GM15510 (cell line): Measurements from ENCODE around the gene DKC1.

ENCODE experiments used
- POLR2A ChIP-seq: IDR thresholded peaks from 3 replicates; pipeline ENCODE4 v1.6.1; 2011; ENCODE audit warnings: borderline replicate concordance; ENCODE audit not compliant: insufficient read length; ENCODE audit errors: extremely low read depth

The DKC1 gene

GRCh38 chrX:154731184-154731583, 31.5 kb upstream of the DKC1 start:
- no peak for TF ChIP-seq POLR2A

- TF ChIP-seq POLR2A, result no peak
These were observed 30.8 kb upstream of the DKC1 start for GRCh38 chrX:154731881-154732280.

DNA sequence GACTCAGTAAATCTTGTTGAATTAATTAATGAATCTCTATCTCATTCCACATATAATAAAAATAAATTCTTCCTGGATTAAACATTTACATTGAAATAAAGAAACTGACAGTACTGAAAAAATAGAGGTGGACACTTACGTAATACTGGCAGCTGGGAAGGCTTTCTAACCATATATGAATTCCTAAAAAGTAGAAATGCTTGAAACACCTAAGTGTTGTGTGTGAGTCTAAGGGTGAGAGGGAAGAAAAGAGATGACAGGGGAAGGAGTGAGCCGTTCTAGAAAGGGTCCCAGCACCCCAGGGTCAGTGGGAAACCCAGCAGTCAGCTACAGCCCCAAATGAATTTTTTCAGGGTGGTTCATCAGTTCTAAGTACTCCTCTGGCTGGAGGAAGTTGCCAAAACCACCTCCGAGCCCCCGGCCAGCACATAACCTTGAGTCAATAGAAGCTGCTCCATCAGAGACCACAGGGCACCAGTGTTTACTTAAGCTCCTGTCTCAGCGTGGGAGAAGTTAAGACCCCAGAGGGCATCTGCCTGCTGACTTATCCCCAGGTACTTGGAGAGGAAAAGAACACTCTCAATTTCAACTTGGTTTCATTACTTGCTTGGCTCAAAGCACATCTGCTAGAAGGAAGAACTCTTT, 30.1 kb upstream of the DKC1 start:
- no peak for TF ChIP-seq POLR2A

GRCh38 chrX:154733066-154733425, 29.6 kb upstream of the DKC1 start:
- no peak for TF ChIP-seq POLR2A

DNA sequence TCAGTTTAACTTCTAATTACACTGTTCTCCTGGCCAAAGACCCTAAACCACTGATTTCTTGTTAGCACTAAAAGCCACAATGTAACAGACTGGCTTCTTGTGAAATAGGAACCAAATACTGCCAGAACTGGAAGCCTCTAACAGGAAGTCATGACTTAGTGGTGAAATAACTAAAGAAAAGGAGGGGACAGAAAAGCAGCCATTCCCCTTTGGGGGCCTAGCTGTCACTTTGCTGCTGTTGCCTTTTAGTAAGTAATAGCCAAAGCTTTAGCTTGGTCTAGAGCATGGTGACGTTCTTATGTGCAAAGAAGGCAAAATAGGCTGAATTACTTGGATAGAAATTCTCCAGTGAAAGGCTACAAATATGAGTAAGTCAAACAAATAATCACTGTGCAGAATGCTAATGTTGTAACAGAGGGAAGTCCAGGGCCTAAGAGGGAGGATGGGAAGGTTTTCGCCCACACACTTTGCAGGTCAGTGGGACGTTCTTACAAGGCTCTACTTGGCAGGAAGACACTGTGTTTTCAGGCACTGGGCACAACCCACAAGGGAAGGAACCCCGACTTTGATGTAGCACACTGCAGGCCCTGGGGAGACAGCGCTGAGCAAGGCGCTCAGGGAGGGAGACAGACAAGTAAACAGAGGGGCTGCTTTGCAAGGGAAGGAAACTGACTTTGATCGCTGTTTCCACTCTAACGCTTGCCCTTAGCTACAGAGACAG, 28.4 kb upstream of the DKC1 start:
- TF ChIP-seq POLR2A, result no peak

DNA sequence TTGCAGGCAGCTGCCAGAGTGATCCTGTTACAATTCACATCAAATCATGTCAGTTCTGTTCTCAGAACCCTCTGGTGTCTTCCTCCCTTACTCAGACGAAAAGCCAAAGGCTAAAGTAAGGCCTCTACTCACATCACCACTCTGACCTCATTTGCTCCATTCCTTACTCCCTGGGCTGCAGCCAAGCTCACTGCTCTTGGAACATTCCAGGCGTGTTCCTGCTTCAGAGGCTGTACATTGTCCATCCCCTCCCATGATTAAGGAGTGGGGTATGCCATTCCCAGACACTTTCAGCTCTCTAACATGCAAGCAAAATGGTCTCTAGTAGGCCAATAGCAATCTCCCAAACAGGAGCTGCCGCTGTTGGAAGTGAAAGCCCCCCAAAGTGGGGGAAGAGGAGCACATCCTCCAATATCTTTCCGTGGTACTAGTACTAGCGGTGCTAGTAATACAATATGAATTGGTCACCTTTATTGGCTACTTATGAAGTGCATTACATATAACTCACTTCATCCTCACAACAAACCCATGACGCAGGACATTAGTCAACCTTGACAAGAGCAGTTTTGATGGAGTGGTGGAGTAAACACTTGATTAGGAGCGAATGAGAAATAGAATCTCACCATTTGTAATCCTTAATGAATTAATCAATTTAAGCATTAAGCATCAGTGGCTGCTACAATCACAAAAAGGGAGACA, 26.8 kb upstream of the DKC1 start:
- no peak for TF ChIP-seq POLR2A

- no peak for TF ChIP-seq POLR2A
These were observed 25.5 kb upstream of the DKC1 start for GRCh38 chrX:154737136-154737535.

DNA sequence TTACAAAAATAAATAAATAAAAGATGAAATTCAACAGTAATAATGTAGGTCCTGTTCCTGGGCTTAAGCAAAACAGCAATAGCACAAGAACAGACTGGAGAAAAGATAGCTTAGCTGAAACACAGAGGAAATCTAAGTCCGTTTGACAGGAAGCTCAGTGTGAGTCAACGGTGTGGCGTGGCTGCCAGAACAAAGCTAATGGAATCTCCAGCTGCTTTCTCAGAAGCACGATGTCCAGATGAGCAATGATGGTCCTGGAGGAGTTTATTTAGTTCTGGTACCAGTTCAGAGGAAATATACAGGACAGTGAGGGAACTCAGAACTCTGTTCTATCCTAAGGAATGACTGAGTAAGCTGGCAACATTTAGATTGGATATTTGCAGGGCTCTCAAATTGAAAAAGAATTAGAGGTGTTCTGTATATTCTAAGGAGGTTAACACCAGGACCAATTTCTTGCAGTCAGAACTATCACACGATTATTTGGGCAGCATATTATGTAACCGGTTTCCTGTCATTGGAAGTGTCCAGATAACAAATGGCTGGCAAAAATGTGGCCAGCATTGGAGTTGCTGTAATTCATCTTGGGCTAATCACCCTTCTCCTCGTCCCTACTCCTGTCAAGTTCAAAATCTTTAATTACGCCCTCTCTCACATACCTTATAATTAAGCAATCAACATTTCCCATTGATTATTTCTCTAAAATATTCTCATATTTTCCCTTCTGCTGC, 24.5 kb upstream of the DKC1 start:
- no peak for TF ChIP-seq POLR2A

DNA sequence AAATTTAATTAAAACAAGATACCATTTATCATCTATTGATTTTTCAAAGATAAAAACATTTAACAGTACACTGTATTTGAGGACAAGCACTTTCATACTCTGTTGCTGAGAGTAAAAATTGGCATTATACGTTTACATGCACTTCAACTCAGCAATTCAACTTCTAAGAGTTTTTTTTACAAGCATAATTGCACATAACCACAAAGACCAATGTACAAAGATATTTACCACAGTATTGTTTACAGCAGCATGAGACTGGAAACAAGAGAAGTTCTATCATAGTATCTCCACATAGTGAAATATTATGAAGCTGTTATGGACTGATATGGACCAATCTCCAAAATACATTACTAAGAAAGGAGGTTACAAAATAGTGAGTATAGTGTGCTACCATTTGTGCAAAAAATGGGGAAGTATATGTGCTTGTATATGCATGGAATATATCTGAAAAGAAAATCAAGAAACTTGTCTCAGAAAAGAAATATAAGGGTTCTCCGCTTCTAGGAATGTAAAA, 22.7 kb upstream of the DKC1 start:
- no peak for TF ChIP-seq POLR2A

DNA sequence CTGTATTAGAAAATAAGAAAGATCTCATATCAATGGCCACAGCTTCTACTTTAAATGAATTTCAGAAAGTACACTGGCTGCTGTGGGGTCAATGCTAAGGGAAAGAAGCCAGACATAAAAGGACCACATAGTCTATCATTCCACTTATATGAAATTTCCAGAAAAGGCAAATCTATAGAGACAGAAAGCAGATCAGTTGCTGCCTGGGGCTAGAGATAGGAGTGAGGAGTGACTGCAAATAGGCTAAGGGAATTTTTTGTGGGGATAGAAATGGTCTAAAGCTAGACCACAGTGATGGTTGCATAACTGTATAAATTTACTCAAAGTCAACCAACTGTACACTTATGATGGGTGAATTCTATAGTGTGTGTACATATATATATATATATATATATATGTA, 20.1 kb upstream of the DKC1 start:
- TF ChIP-seq POLR2A, result no peak

GRCh38 chrX:154748712-154749339, 13.8 kb upstream of the DKC1 start:
- no peak for TF ChIP-seq POLR2A

DNA sequence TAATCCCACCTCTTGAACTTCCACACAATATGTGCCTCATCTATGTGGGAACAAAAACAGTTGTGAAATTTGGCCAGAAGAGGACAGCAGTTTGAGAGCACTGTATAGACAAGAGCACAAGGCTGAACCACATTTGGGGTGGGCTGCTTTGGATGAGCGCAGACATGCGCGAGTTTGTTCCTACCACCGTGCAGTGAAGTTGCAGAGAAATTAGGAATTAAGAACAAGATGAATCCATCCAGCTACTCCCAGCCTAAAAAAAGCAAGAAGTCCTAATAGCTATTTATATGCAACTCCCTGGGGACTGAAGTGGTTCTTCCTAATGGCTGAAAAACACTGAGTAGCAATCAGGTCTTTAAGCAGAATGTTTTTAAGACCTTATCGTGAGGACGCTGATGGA, 12.8 kb upstream of the DKC1 start:
- TF ChIP-seq POLR2A, result no peak

GRCh38 chrX:154750301-154751202, 12.1 kb upstream of the DKC1 start, which contains the start of gene GAB3:
Gene GAB3, minus strand, starts transcription at chrX:154751077. Its CDS starts 52 bp downstream, at chrX:154751025.
- TF ChIP-seq POLR2A, result no peak
